Measurements from ENCODE around the gene TNIK.

DNA sequence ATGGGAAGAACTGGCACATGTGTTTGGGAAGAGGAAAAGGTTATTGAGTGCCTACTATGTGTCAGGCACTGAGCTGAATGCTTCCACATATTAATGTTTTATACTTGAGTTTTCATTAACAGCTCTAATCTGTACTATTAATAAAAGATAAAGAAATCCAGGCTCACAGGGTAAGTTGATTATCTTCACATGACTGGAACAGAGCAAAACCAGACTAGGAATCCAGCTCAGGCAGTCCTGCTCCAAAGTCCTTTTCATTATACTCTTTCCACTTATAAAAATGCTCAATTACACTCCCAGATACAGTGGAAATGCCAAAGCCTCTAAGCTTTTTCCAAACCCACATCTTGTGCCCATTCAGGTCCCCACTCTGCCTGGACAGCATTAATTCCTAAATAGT is 97.6 kb downstream of the TNIK start:
- TF ChIP-seq, protein P1, sequence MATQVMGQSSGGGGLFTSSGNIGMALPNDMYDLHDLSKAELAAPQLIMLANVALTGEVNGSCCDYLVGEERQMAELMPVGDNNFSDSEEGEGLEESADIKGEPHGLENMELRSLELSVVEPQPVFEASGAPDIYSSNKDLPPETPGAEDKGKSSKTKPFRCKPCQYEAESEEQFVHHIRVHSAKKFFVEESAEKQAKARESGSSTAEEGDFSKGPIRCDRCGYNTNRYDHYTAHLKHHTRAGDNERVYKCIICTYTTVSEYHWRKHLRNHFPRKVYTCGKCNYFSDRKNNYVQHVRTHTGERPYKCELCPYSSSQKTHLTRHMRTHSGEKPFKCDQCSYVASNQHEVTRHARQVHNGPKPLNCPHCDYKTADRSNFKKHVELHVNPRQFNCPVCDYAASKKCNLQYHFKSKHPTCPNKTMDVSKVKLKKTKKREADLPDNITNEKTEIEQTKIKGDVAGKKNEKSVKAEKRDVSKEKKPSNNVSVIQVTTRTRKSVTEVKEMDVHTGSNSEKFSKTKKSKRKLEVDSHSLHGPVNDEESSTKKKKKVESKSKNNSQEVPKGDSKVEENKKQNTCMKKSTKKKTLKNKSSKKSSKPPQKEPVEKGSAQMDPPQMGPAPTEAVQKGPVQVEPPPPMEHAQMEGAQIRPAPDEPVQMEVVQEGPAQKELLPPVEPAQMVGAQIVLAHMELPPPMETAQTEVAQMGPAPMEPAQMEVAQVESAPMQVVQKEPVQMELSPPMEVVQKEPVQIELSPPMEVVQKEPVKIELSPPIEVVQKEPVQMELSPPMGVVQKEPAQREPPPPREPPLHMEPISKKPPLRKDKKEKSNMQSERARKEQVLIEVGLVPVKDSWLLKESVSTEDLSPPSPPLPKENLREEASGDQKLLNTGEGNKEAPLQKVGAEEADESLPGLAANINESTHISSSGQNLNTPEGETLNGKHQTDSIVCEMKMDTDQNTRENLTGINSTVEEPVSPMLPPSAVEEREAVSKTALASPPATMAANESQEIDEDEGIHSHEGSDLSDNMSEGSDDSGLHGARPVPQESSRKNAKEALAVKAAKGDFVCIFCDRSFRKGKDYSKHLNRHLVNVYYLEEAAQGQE (IDR thresholded peaks at IDR 0.05) = no peak
- TF ChIP-seq, protein P2, sequence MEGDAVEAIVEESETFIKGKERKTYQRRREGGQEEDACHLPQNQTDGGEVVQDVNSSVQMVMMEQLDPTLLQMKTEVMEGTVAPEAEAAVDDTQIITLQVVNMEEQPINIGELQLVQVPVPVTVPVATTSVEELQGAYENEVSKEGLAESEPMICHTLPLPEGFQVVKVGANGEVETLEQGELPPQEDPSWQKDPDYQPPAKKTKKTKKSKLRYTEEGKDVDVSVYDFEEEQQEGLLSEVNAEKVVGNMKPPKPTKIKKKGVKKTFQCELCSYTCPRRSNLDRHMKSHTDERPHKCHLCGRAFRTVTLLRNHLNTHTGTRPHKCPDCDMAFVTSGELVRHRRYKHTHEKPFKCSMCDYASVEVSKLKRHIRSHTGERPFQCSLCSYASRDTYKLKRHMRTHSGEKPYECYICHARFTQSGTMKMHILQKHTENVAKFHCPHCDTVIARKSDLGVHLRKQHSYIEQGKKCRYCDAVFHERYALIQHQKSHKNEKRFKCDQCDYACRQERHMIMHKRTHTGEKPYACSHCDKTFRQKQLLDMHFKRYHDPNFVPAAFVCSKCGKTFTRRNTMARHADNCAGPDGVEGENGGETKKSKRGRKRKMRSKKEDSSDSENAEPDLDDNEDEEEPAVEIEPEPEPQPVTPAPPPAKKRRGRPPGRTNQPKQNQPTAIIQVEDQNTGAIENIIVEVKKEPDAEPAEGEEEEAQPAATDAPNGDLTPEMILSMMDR (IDR thresholded peaks at IDR 0.05; ENCODE audit: low read depth, low read length, missing input control) = no peak
- TF ChIP-seq JUND (IDR thresholded peaks at IDR 0.05) (no peak), FOXA1 (IDR thresholded peaks at IDR 0.05) (no peak), YY1 (IDR thresholded peaks at IDR 0.05) (no peak), NR2F2 (IDR thresholded peaks at IDR 0.05) (no peak)
- TF ChIP-seq, protein P3, sequence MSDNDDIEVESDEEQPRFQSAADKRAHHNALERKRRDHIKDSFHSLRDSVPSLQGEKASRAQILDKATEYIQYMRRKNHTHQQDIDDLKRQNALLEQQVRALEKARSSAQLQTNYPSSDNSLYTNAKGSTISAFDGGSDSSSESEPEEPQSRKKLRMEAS (IDR thresholded peaks at IDR 0.05) = no peak
- TF ChIP-seq, protein P4, sequence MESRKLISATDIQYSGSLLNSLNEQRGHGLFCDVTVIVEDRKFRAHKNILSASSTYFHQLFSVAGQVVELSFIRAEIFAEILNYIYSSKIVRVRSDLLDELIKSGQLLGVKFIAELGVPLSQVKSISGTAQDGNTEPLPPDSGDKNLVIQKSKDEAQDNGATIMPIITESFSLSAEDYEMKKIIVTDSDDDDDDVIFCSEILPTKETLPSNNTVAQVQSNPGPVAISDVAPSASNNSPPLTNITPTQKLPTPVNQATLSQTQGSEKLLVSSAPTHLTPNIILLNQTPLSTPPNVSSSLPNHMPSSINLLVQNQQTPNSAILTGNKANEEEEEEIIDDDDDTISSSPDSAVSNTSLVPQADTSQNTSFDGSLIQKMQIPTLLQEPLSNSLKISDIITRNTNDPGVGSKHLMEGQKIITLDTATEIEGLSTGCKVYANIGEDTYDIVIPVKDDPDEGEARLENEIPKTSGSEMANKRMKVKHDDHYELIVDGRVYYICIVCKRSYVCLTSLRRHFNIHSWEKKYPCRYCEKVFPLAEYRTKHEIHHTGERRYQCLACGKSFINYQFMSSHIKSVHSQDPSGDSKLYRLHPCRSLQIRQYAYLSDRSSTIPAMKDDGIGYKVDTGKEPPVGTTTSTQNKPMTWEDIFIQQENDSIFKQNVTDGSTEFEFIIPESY (IDR thresholded peaks at IDR 0.05) = no peak
- TF ChIP-seq, protein P5, sequence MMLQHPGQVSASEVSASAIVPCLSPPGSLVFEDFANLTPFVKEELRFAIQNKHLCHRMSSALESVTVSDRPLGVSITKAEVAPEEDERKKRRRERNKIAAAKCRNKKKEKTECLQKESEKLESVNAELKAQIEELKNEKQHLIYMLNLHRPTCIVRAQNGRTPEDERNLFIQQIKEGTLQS (IDR thresholded peaks at IDR 0.05) = no peak
